Kidney capillary endothelial cell (primary cell): ENCODE data around the gene SLC8A1.

Source experiments
- DNase-seq: peaks from one replicate; pipeline ENCODE4 v3.0.0-alpha.2; 2018; ENCODE audit warnings: low spot score

Gene SLC8A1

GRCh38 chr2:40386177-40386576 is 65.7 kb downstream of the SLC8A1 start:
- no peak for DNase-seq

GRCh38 chr2:40384714-40385113 is 67.2 kb downstream of the SLC8A1 start:
- no peak for DNase-seq

GRCh38 chr2:40384233-40384632 is 67.7 kb downstream of the SLC8A1 start:
- DNase-seq = no peak

GRCh38 chr2:40380721-40381120 is 71.2 kb downstream of the SLC8A1 start:
- DNase-seq = no peak

- DNase-seq = no peak
These were observed 71.8 kb downstream of the SLC8A1 start for GRCh38 chr2:40380041-40380440.

- DNase-seq = no peak
These were observed 77.2 kb downstream of the SLC8A1 start for GRCh38 chr2:40374543-40375240.

- no peak for DNase-seq
These were observed 78.8 kb downstream of the SLC8A1 start for GRCh38 chr2:40373111-40373510.

GRCh38 chr2:40372283-40372985 is 79.5 kb downstream of the SLC8A1 start:
- no peak for DNase-seq

- no peak for DNase-seq
These were observed 80.2 kb downstream of the SLC8A1 start for GRCh38 chr2:40371525-40372282.

GRCh38 chr2:40370007-40370395 is 81.9 kb downstream of the SLC8A1 start:
- no peak for DNase-seq

GRCh38 chr2:40369267-40370006 is 82.5 kb downstream of the SLC8A1 start:
- DNase-seq = no peak

- DNase-seq = no peak
These were observed 84.2 kb downstream of the SLC8A1 start for GRCh38 chr2:40367652-40368051.

- DNase-seq = no peak
These were observed 84.9 kb downstream of the SLC8A1 start for GRCh38 chr2:40367032-40367431.

- DNase-seq = no peak
These were observed 87.6 kb downstream of the SLC8A1 start for GRCh38 chr2:40364151-40364874.

- no peak for DNase-seq
These were observed 88.3 kb downstream of the SLC8A1 start for GRCh38 chr2:40363631-40364030.

- no peak for DNase-seq
These were observed 88.7 kb downstream of the SLC8A1 start for GRCh38 chr2:40363231-40363630.

GRCh38 chr2:40361478-40361877 is 90.4 kb downstream of the SLC8A1 start:
- no peak for DNase-seq

GRCh38 chr2:40360652-40361051 is 91.2 kb downstream of the SLC8A1 start:
- no peak for DNase-seq

- no peak for DNase-seq
These were observed 92.1 kb downstream of the SLC8A1 start for GRCh38 chr2:40359811-40360210.

- DNase-seq = no peak
These were observed 93.1 kb downstream of the SLC8A1 start for GRCh38 chr2:40358783-40359182.

- DNase-seq = no peak
These were observed 94.2 kb downstream of the SLC8A1 start for GRCh38 chr2:40357667-40358066.

GRCh38 chr2:40355451-40355850 is 96.4 kb downstream of the SLC8A1 start:
- no peak for DNase-seq
